Neural cell (in vitro differentiated cells): ENCODE results near the gene DAGLB. TPM values are rescaled to one million over a fixed set of nuclear protein-coding genes. Genes with fewer than 3 reads are reported as not detected.

Experiments
- H2AFZ ChIP-seq: fragments of 200-600, 300-800 bp; sonication (generic), shearing (Covaris generic); 2 replicates; pipeline ENCODE4 v1.6.0; 2014; ENCODE audit warnings: low read depth, mild to moderate bottlenecking, antibody characterized with exemption, low read length, moderate library complexity
- H3F3A ChIP-seq: fragments of 200-600 bp; shearing (Covaris generic); 2 replicates; pipeline ENCODE4 v1.6.1; 2016; ENCODE audit warnings: mild to moderate bottlenecking, moderate library complexity, mixed read lengths, antibody characterized with exemption, low read length; ENCODE audit not compliant: insufficient read depth, poor library complexity, severe bottlenecking
- H3K27ac ChIP-seq: fragments of 200-600, 300-800 bp; sonication (generic), shearing (Covaris generic); 2 replicates; pipeline ENCODE4 v1.5.1; 2014; ENCODE audit warnings: mild to moderate bottlenecking, low read length, moderate library complexity
- H3K27me3 ChIP-seq: fragments of 300-800, 200-600 bp; sonication (generic), shearing (Covaris generic); 2 replicates; pipeline ENCODE4 v1.6.0; 2014; ENCODE audit warnings: mild to moderate bottlenecking, low read depth, low read length, moderate library complexity; ENCODE audit not compliant: insufficient read depth
- H3K36me3 ChIP-seq: fragments of 300-800, 200-600 bp; sonication (generic), shearing (Covaris generic); 2 replicates; pipeline ENCODE4 v1.5.1; 2014; ENCODE audit warnings: mild to moderate bottlenecking, antibody characterized with exemption, low read length, moderate library complexity; ENCODE audit not compliant: insufficient read depth
- H3K4me2 ChIP-seq: fragments of 300-800, 200-600 bp; sonication (generic), shearing (Covaris generic); 2 replicates; pipeline ENCODE4 v1.6.0; 2014; ENCODE audit warnings: mild to moderate bottlenecking, low read length
- H3K4me3 ChIP-seq: fragments of 300-800, 200-600 bp; sonication (generic), shearing (Covaris generic); 2 replicates; pipeline ENCODE4 v1.5.1; 2014; ENCODE audit warnings: mild to moderate bottlenecking, low read length, moderate library complexity
- H3K79me2 ChIP-seq: fragments of 200-600 bp; shearing (Covaris generic); replicated peaks from 2 replicates; pipeline ENCODE4 v1.6.0; 2014; ENCODE audit warnings: mild to moderate bottlenecking, low read length, moderate library complexity; ENCODE audit not compliant: insufficient read depth
- H3K9ac ChIP-seq: fragments of 300-800, 200-600 bp; sonication (generic), shearing (Covaris generic); 2 replicates; pipeline ENCODE4 v1.6.1; 2016; ENCODE audit warnings: mild to moderate bottlenecking, low read length, mixed read lengths
- H3K9me2 ChIP-seq: fragments of 200-600 bp; shearing (Covaris generic); 2 replicates; pipeline ENCODE4 v1.6.1; 2016; ENCODE audit warnings: mild to moderate bottlenecking, low read length, mixed read lengths; ENCODE audit not compliant: insufficient read depth
- H3K9me3 ChIP-seq: fragments of 200-600, 300-800 bp; sonication (generic), shearing (Covaris generic); 2 replicates; pipeline ENCODE4 v1.6.1; 2016; ENCODE audit warnings: mild to moderate bottlenecking, mixed run types, low read length, moderate library complexity, mixed read lengths
- H4K20me1 ChIP-seq: fragments of 200-600 bp; shearing (Covaris generic); 2 replicates; pipeline ENCODE4 v1.6.1; 2016; ENCODE audit warnings: mild to moderate bottlenecking, mixed run types; ENCODE audit not compliant: insufficient read depth
- CTCF ChIP-seq: fragments of 450-650 bp; IDR thresholded peaks from 2 replicates; pipeline ENCODE4 v1.5.1; 2014; ENCODE audit warnings: antibody characterized with exemption, mild to moderate bottlenecking, moderate library complexity; ENCODE audit not compliant: poor library complexity, severe bottlenecking
- EP300 ChIP-seq: fragments of 450-650 bp; conservative IDR thresholded peaks from 2 replicates; pipeline ENCODE4 v1.6.1; 2014; ENCODE audit warnings: antibody characterized with exemption, mild to moderate bottlenecking, moderate library complexity; ENCODE audit not compliant: poor library complexity, severe bottlenecking
- EZH2 ChIP-seq: fragments of 200-600, 300-800 bp; shearing (Covaris generic), sonication (generic); IDR thresholded peaks from 2 replicates; pipeline ENCODE4 v1.6.1; 2014; ENCODE audit warnings: antibody characterized with exemption, low read length, borderline replicate concordance, mild to moderate bottlenecking; ENCODE audit not compliant: insufficient read depth, poor library complexity, severe bottlenecking
- MXI1 ChIP-seq: fragments of 450-650 bp; conservative IDR thresholded peaks from 2 replicates; pipeline ENCODE4 v1.6.1; 2014; ENCODE audit warnings: antibody characterized with exemption, mild to moderate bottlenecking; ENCODE audit not compliant: poor library complexity, severe bottlenecking
- POLR2AphosphoS5 ChIP-seq: IDR thresholded peaks from 2 replicates; pipeline ENCODE4 v1.6.1; 2012
- RAD21 ChIP-seq: fragments of 450-650 bp; conservative IDR thresholded peaks from 2 replicates; pipeline ENCODE4 v1.6.1; 2014; ENCODE audit warnings: antibody characterized with exemption, mild to moderate bottlenecking, moderate library complexity
- REST ChIP-seq: IDR thresholded peaks from 2 replicates; pipeline ENCODE4 v1.6.1; 2012; ENCODE audit warnings: borderline replicate concordance
- SMC3 ChIP-seq: fragments of 450-650 bp; conservative IDR thresholded peaks from 2 replicates; pipeline ENCODE4 v1.6.1; 2014; ENCODE audit warnings: antibody characterized with exemption, mild to moderate bottlenecking, moderate library complexity; ENCODE audit not compliant: poor library complexity
- TAF1 ChIP-seq: IDR thresholded peaks from 2 replicates; pipeline ENCODE4 v1.6.1; 2012; ENCODE audit warnings: low read depth
- polyA plus RNA-seq: library from polyadenylated mRNA; depleted of rRNA; stranded (reverse); fragments of >200 nt; gene quantifications from 2 replicates; pipeline ENCODE4 v1.2.3, GENCODE V29; 2014

Gene DAGLB
- polyA plus RNA-seq, 1 donor from 2014 or later: 32.3 TPM

GRCh38 chr7:6494365-6494764, 46.6 kb upstream of the DAGLB start:
- H4K20me1 ChIP-seq: no peaks in the 10 kb centered on the region
- H3K9me2 ChIP-seq: no peaks in the 10 kb centered on the region
- no peak overlapping the region for H2AFZ ChIP-seq
- H3K4me3 ChIP-seq: no peak overlapping the region
- H3K27me3 ChIP-seq: no peaks in the 10 kb centered on the region
- H3K9ac ChIP-seq: no peak overlapping the region
- H3F3A ChIP-seq: no peaks in the 10 kb centered on the region
- no peak for TF ChIP-seq EP300
- no peak for TF ChIP-seq EZH2
- TF ChIP-seq RAD21: no peak
- TF ChIP-seq SMC3: no peak
- TF ChIP-seq MXI1: no peak
- TF ChIP-seq REST: no peak
- no peak for TF ChIP-seq POLR2AphosphoS5
- no peak for TF ChIP-seq CTCF
- no peak overlapping the region for H3K4me2 ChIP-seq
- no peaks in the 10 kb centered on the region for H3K9me3 ChIP-seq
- no peaks in the 10 kb centered on the region for H3K79me2 ChIP-seq
- no peaks in the 10 kb centered on the region for H3K36me3 ChIP-seq
- no peak overlapping the region for H3K27ac ChIP-seq

GRCh38 chr7:6491194-6491593, 43.4 kb upstream of the DAGLB start:
- Histone ChIP-seq H3K36me3 (no peaks in the 10 kb centered on the region), H3K9ac (no peak overlapping the region), H3K4me3 (no peak overlapping the region), H3K9me2 (no peaks in the 10 kb centered on the region), H2AFZ (no peak overlapping the region), H4K20me1 (no peaks in the 10 kb centered on the region), H3K4me2 (no peak overlapping the region), H3K27ac (no peak overlapping the region), H3F3A (no peaks in the 10 kb centered on the region), H3K79me2 (no peaks in the 10 kb centered on the region), H3K9me3 (no peaks in the 10 kb centered on the region), H3K27me3 (no peaks in the 10 kb centered on the region)
- TF ChIP-seq SMC3 (no peak), CTCF (no peak), EP300 (no peak), MXI1 (no peak), EZH2 (no peak), TAF1 (no peak), RAD21 (no peak), POLR2AphosphoS5 (no peak)
